Activated CD8-positive, alpha-beta memory T cell treated with anti-CD3 and anti-CD28 coated beads, Interleukin-2, amount 50 U/mL, for 24 hours (primary cell): ENCODE data around the gene CMC2.

Source experiments
- DNase-seq: peaks from one replicate; pipeline ENCODE4 v3.0.0-alpha.2; 2020; ENCODE audit errors: extremely low read depth

CMC2 gene

GRCh38 chr16:81006813-81007695 is at the start of gene CMC2, which contains the start of gene CENPN:
TSS of gene CMC2 (minus strand) at chr16:81006885. CDS start at chr16:80997394, 9,491 bp downstream.
TSS of gene CENPN (plus strand) at chr16:81007214. CDS start at chr16:81011940, 4,726 bp downstream.
- peak; percentile 92 for DNase-seq

DNA sequence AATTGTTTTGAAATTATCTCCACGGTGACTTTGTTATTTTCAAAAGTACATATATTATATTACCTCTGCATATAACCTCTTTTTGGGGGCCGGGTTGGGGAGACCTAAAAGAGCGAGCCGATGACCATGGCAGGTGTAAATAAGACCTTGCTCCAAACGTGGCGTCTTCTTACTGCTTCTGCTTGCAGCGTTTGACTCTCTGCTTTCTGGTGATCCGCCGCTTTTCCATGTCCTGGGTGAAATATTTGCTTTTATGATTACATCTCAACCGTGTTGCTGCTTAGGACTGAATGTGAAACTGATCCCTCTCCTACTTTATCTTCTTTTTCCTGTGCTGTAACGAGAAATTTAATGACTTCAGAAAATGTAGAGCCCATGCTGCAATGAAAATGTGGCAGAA is 47.1 kb upstream of the CMC2 start:
- no peak for DNase-seq

- DNase-seq: no peak
Measured at GRCh38 chr16:81042821-81043220, 36.1 kb upstream of the CMC2 start.

DNA sequence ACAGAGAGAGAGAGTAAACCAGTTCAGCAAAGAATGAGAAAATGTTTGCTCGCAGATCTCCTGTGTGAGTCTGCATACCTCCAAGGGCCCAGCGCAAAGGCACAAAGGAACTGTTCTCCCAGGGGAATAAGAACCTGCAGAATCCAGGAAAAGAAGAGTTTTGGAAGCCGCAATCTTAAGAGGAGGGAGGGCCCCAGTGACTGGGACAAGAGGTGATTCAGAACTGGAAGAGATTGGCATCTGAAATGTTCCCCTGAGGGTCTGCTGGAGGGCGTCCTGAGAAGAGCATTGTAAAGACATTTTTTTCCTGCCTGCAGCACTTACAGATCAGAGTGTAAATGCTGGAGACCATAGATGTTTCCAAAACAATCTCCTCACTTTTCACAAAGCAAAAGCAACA is 35.0 kb upstream of the CMC2 start:
- no peak for DNase-seq

DNA sequence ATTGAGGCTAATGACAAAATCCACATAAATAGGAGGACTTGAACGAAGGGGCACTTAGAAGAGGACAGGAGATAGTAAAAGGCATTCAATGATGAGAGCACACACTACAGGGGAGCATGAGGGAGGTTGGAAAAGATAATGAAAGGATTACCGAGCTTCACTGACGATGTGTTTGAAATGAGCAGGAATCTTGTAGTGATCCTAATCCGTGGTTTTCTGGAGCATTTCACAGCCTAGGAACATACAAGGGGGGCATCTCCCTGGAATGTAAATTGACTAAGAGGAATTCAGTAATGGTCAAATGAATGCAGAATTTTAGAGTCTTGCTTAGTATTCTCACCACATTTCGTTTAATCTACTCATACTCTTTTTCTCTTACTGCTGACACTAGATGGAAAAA is 34.2 kb upstream of the CMC2 start:
- DNase-seq: no peak

- no peak for DNase-seq
Measured at GRCh38 chr16:81040131-81040530, 33.4 kb upstream of the CMC2 start.

- no peak for DNase-seq
Measured at GRCh38 chr16:81036751-81037350, 30.2 kb upstream of the CMC2 start.

DNA sequence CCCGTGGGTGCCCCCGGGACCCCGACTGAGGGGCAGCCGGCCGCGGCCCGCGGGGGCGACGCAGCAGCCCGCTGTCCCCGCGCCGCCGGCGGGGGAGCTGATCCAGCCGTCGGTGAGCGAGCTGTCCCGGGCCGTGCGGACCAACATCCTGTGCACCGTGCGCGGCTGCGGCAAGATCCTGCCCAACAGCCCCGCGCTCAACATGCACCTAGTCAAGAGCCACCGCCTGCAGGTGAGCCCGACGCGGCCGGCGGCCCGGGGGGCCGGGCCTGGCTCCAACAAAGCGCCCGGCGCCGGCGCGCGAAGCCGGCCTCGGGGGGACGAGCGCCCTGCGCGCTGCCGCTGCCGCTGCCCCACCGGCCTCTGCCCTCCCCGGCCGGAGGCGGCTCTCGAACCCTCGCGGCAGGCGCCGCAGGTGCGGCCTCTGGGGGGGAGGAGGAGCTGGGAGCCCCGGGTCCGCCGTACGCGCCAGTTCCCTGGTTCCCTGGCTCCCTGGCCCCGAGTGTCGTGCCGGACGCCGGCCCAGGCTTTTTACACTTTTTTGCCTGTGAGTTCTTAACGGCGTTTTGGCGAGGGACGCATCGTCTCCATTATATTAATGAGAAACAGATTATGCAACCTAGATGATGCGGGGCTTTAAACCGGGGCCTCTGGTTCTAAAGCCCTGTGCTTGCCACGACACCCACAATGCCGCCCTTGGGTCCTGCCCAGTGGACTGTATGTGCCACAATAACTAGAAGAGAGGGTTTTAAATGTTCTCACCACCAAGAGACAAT is 29.5 kb upstream of the CMC2 start:
- DNase-seq: no peak

DNA sequence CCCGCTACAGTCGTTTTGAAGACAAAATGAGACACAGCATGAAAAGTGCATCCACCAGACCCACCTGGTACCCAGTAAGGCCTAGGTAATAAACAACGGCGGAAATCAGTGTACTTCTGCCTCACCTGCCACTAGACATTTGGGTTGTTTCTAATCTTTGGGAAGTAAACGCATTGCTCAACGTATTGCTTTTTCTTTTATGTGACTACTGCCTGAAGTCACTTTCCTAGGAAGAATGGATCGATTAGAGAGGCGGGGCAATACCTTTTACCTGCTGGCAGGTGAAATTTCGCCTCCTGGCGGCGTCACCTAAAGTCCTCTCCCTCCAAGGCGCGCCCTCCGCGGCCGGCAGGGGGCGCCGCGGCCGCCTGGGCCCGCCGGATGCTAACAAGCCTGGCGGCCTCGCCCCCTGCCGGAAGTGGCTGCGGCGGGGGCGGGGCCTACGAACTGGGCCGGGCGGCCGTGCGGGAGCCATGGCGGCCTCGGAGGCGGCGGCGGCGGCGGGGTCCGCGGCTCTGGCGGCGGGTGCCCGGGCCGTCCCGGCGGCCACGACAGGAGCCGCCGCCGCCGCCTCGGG is 28.8 kb upstream of the CMC2 start, which contains the start of gene ATMIN:
Gene ATMIN (plus strand): TSS at position 445 of the 577 bp plus-strand sequence. CDS start 29 bp downstream, at position 474.
- peak; percentile 45 for DNase-seq

DNA sequence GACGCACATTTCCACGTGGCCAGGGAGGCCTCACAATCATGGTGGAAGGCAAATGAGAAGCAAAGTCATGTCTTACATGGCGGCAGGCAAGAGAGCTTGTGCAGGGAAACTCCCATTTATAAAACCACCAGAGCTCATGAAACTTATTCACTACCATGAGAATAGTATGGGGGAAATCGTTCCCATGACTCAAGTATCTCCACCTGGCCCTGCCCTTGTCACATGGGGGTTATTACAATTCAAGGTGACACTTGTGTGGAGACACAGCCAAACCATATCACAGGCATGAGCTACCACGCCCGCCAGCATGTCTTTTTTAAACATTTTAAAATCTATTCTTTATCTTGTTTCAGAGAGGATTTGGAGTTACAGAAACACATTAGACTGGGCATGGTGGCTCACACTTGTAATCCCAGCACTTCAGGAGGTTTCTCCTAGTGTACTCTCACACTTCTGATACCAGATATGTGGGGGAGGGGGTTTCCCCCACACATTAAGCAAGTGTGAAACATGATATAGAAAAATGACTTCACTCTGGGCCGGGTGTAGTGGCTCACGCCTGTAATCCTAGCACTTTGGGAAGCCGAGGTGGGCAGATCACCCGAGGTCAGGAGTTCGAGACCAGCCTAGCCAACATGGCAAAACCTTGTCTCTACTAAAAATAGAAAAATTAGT is 23.4 kb upstream of the CMC2 start:
- no peak for DNase-seq

GRCh38 chr16:81026429-81026828 is 19.7 kb upstream of the CMC2 start:
- DNase-seq: no peak

DNA sequence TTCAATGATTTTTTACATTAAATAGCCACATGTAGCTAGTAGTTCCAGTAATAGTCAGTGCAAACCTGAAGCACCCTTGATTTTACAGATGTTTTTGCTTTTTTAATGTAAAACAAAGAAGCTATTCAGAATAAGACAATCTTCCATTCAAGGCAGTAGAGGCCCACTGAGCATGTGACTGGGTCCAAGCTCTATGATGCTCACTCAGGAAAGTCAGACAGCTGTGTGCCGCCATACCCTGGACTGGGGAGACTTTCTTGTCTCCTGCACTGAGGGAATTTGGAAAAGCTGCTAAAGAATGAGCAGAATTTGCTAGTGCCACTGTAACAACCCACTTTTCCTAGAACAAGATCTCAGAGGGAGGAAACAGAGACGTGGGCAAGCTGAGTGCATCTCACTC is 11.8 kb upstream of the CMC2 start:
- DNase-seq: no peak

- DNase-seq: no peak
Measured at GRCh38 chr16:81014672-81015071, 8.0 kb upstream of the CMC2 start.

- DNase-seq: no peak
Measured at GRCh38 chr16:81012974-81013373, 6.3 kb upstream of the CMC2 start.

DNA sequence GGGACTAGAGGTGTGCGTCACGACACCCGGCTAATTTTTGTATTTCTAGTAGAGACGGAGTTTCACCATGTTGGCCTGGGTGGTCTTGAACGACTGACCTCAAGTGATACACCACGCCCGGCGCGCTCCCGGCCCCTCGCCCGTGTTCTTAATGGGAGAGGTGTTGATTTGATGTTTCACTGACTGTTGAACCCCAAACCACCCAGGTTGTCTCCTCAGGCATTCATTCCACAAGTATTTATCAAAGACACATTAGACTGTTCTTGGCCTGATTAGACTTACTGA is 1.8 kb upstream of the CMC2 start:
- DNase-seq: no peak

- peak; percentile 35 for DNase-seq
Measured at GRCh38 chr16:81006211-81006812, 373 bp downstream of the CMC2 start.

DNA sequence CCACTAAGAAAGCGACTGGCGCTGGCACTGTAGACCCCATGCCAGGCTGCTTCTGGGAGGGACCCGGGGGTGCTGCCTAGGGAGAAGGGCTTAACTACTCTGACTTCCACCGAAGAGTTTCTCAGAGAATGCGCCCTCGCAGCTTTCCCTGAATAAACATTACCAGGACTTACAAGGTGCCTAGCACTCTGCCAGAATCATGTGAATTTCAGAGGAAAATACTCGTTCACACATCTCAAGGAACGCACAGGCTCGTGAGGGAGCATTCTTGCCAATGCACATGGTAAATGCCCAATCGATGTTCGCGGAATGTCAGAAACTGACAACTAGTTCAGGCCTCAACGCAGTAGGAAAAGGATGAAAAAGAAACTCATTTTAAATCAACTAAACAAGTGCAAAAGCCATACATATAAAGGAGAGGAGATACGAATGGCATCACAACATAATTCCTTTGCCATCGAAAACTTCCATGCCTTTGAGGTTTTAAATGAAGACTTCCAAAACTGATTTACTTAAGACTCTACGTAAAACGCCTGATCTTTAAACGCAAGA is 999 bp downstream of the CMC2 start:
- DNase-seq: no peak

GRCh38 chr16:81004646-81005353 is 1.9 kb downstream of the CMC2 start:
- DNase-seq: no peak

GRCh38 chr16:81003610-81004460 is 2.9 kb downstream of the CMC2 start:
- no peak for DNase-seq
